ENCODE results near the gene WAC.
"Not testable (repeated sequence)": the region's sequence is repeated elsewhere in the genome, so short reads cannot be mapped to it uniquely, and the experiment has no call there.

Gene WAC

GRCh38 chr10:28532337-28533185 is at the start of gene WAC:
WAC (plus strand) TSS chr10:28533118; CDS start chr10:28533580, 462 bp downstream.
- DNase-seq (ENCODE audit: low read depth), result peak; percentile 90
- TF ChIP-seq POLR2A (IDR thresholded peaks at IDR 0.05; ENCODE audit: extremely low read depth, insufficient read length), result peak; percentile 52
- TF ChIP-seq MAX (IDR thresholded peaks at IDR 0.05; ENCODE audit: low read depth, low read length), result peak; percentile 27; the same call in 1 of the 2 replicates
- TF ChIP-seq MYC (IDR thresholded peaks at IDR 0.05; ENCODE audit: low read depth, low read length), result peak; percentile 55
- no peak for TF ChIP-seq CTCF (IDR thresholded peaks at IDR 0.05; ENCODE audit: low read depth, low read length)
- peak within 1 kb of the TSS; percentile 82 for H3K4me3 ChIP-seq (ENCODE audit: low read depth, low read length)

- no peak overlapping the region for H3K4me3 ChIP-seq (ENCODE audit: low read depth, low read length)
- DNase-seq (ENCODE audit: low read depth), result no peak
- TF ChIP-seq CTCF (IDR thresholded peaks at IDR 0.05; ENCODE audit: low read depth, low read length) (no peak), POLR2A (IDR thresholded peaks at IDR 0.05; ENCODE audit: extremely low read depth, insufficient read length) (no peak), MAX (IDR thresholded peaks at IDR 0.05; ENCODE audit: low read depth, low read length) (no peak), MYC (IDR thresholded peaks at IDR 0.05; ENCODE audit: low read depth, low read length) (no peak)
Measured at GRCh38 chr10:28489206-28489605, 43.7 kb upstream of the WAC start.

DNA sequence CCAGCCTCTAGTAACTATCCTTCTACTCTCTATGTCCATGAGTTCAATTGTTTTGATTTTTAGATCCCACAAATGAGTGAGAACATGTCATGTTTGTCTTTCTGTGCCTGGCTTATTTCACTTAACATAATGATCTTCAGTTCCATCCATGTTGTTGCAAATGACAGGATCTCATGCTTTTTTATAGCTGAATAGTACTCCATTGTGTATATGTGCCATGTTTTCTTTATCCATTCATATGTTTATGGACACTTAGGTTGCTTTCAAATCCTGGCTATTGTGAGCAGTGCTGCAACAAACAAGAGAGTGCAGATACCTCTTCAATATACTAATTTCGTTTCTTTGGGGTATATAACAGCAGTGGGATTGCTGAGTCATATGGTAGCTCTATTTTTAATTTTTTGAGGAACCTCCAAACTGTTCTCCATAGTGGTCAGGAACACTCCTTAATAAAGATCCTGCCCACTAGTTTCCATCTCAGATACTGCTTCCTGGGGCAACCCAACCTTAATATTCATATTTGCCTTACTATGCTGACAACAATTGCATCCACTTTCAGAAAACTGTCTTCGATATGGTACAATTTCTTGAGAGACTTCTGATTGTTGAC is 42.6 kb upstream of the WAC start:
- DNase-seq (ENCODE audit: low read depth), result peak; percentile 23
- H3K4me3 ChIP-seq (ENCODE audit: low read depth, low read length), result not testable (repeated sequence)

DNA sequence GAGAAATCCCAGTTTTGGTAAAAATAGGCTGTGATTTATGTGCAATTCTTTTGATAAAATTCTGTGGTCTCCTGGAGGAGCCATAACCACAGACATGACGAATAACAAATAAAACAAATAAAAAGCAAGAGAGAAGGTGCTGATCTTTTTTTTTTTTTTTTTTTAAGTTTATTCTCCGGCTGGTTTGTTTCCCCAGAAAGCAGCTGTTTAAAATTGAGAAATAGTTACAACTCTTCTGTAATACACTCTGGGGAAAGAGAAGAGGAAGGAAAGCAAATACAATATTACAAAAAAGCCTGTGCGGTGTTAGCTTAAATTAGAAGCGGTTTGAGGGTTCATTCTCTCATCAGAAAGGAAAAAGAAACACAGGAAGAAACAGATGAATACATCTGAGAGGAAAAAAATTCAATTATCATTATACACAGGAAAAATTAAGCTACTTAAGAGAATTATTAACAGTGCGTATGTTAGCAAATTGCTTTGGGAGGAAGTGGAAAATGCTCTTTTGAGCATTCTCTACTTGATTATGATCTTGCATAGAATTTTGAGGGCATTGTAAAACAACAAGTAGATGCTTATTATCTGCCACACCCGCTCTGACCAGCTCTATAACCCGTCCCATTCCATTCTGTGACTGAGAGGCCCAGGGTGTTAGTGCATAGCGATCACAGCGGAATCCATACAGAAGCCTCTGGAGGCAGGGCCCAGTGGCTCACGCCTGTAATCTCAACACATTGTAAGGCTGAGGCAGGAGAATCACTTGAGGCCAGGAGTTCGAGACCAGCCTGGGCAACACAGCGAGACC is 40.6 kb upstream of the WAC start:
- TF ChIP-seq MYC (IDR thresholded peaks at IDR 0.05; ENCODE audit: low read depth, low read length) (no peak), CTCF (IDR thresholded peaks at IDR 0.05; ENCODE audit: low read depth, low read length) (no peak), MAX (IDR thresholded peaks at IDR 0.05; ENCODE audit: low read depth, low read length) (no peak), POLR2A (IDR thresholded peaks at IDR 0.05; ENCODE audit: extremely low read depth, insufficient read length) (no peak)
- peak; percentile 70 for DNase-seq (ENCODE audit: low read depth)
- H3K4me3 ChIP-seq (ENCODE audit: low read depth, low read length), result peak overlapping the region; percentile 43

DNA sequence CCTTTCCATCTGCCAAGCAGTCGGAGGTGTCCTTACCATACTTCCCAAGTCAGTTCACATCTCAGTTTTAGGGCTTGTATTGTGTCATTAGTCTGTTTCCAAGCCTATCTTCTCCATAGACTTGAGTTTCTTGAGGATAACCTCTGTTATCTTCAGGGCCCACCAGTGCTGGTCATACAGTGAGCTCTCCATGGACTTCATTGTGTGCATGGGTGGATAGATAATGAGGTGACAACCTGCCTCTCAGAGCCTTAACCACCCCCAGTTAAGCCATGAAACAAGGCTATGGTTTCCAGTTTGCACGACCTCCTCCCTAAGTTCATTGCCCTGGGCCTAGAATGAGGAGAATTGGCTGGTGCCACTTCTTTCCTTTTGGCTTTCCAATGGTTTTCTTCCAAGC is 38.5 kb upstream of the WAC start:
- TF ChIP-seq POLR2A (IDR thresholded peaks at IDR 0.05; ENCODE audit: extremely low read depth, insufficient read length), result no peak
- no peak for TF ChIP-seq MAX (IDR thresholded peaks at IDR 0.05; ENCODE audit: low read depth, low read length)
- TF ChIP-seq CTCF (IDR thresholded peaks at IDR 0.05; ENCODE audit: low read depth, low read length), result no peak
- TF ChIP-seq MYC (IDR thresholded peaks at IDR 0.05; ENCODE audit: low read depth, low read length), result no peak
- no peak for DNase-seq (ENCODE audit: low read depth)
- no peak overlapping the region for H3K4me3 ChIP-seq (ENCODE audit: low read depth, low read length)

- H3K4me3 ChIP-seq (ENCODE audit: low read depth, low read length), result no peak overlapping the region
- no peak for TF ChIP-seq MYC (IDR thresholded peaks at IDR 0.05; ENCODE audit: low read depth, low read length)
- TF ChIP-seq CTCF (IDR thresholded peaks at IDR 0.05; ENCODE audit: low read depth, low read length), result no peak
- TF ChIP-seq MAX (IDR thresholded peaks at IDR 0.05; ENCODE audit: low read depth, low read length), result no peak
- TF ChIP-seq POLR2A (IDR thresholded peaks at IDR 0.05; ENCODE audit: extremely low read depth, insufficient read length), result no peak
- no peak for DNase-seq (ENCODE audit: low read depth)
Measured at GRCh38 chr10:28495084-28495483, 37.8 kb upstream of the WAC start.
